Adipocyte (in vitro differentiated cells): ENCODE data around the gene GALNT14.
A peak's percentile ranks its signal among the peaks of the same experiment; 100 is the strongest.

ENCODE experiments used
- DNase-seq: peaks from one replicate; pipeline ENCODE4 v3.0.0-alpha.2; 2015; ENCODE audit warnings: low read depth
- H3K27me3 ChIP-seq: replicated peaks from 2 replicates; pipeline ENCODE4 v1.7.0; 2013; ENCODE audit warnings: mild to moderate bottlenecking, low read length, moderate library complexity; ENCODE audit not compliant: control insufficient read depth, insufficient read depth
- H3K36me3 ChIP-seq: 2 replicates; pipeline ENCODE4 v1.7.0; 2013; ENCODE audit warnings: low read length, mild to moderate bottlenecking, moderate library complexity; ENCODE audit not compliant: control insufficient read depth, insufficient read depth, severe bottlenecking
- H3K4me1 ChIP-seq: 2 replicates; pipeline ENCODE4 v1.7.0; 2013; ENCODE audit warnings: mild to moderate bottlenecking, low read length, moderate library complexity; ENCODE audit not compliant: control insufficient read depth, insufficient read depth
- H3K4me3 ChIP-seq: 2 replicates; pipeline ENCODE4 v1.7.0; 2013; ENCODE audit warnings: mild to moderate bottlenecking, low read length, moderate library complexity
- H3K9ac ChIP-seq: 2 replicates; pipeline ENCODE4 v1.7.0; 2013; ENCODE audit warnings: mild to moderate bottlenecking, low read length, moderate library complexity
- H3K9me3 ChIP-seq: 2 replicates; pipeline ENCODE4 v1.7.0; 2013; ENCODE audit warnings: mild to moderate bottlenecking, low read length, moderate library complexity; ENCODE audit not compliant: control insufficient read depth

The GALNT14 gene

GRCh38 chr2:31053929-31054782 is 84.1 kb downstream of the GALNT14 start:
- no peaks in the 10 kb centered on the region for H3K36me3 ChIP-seq
- H3K9ac ChIP-seq, result no peak overlapping the region
- H3K27me3 ChIP-seq, result peaks cover 8% of the 10 kb centered on the region
- no peak for DNase-seq
- H3K4me3 ChIP-seq, result no peak overlapping the region
- no peaks in the 10 kb centered on the region for H3K9me3 ChIP-seq
- H3K4me1 ChIP-seq, result no peaks in the 10 kb centered on the region

GRCh38 chr2:31052284-31052683 is 86.0 kb downstream of the GALNT14 start:
- DNase-seq, result no peak
- Histone ChIP-seq H3K27me3 (peaks cover 12% of the 10 kb centered on the region), H3K4me3 (no peak overlapping the region), H3K4me1 (no peaks in the 10 kb centered on the region), H3K9ac (no peak overlapping the region), H3K36me3 (no peaks in the 10 kb centered on the region), H3K9me3 (no peaks in the 10 kb centered on the region)

GRCh38 chr2:31051258-31052140 is 86.7 kb downstream of the GALNT14 start:
- no peak for DNase-seq
- no peak overlapping the region for H3K9ac ChIP-seq
- H3K4me1 ChIP-seq, result no peaks in the 10 kb centered on the region
- peaks cover 12% of the 10 kb centered on the region for H3K27me3 ChIP-seq
- no peaks in the 10 kb centered on the region for H3K36me3 ChIP-seq
- no peaks in the 10 kb centered on the region for H3K9me3 ChIP-seq
- no peak overlapping the region for H3K4me3 ChIP-seq

- DNase-seq, result no peak
- H3K4me1 ChIP-seq, result no peaks in the 10 kb centered on the region
- H3K27me3 ChIP-seq, result peaks cover 12% of the 10 kb centered on the region
- no peaks in the 10 kb centered on the region for H3K9me3 ChIP-seq
- H3K36me3 ChIP-seq, result no peaks in the 10 kb centered on the region
- no peak overlapping the region for H3K9ac ChIP-seq
- no peak overlapping the region for H3K4me3 ChIP-seq
Observed at GRCh38 chr2:31049916-31050588, 88.2 kb downstream of the GALNT14 start.

- Histone ChIP-seq H3K4me3 (no peak overlapping the region), H3K4me1 (no peaks in the 10 kb centered on the region), H3K27me3 (peaks cover 12% of the 10 kb centered on the region), H3K36me3 (no peaks in the 10 kb centered on the region), H3K9me3 (no peaks in the 10 kb centered on the region), H3K9ac (no peak overlapping the region)
- DNase-seq, result no peak
Observed at GRCh38 chr2:31049264-31049663, 89.0 kb downstream of the GALNT14 start.

GRCh38 chr2:31047599-31047998 is 90.6 kb downstream of the GALNT14 start:
- DNase-seq, result no peak
- peaks cover 9% of the 10 kb centered on the region for H3K27me3 ChIP-seq
- no peak overlapping the region for H3K4me3 ChIP-seq
- no peak overlapping the region for H3K9ac ChIP-seq
- H3K9me3 ChIP-seq, result no peaks in the 10 kb centered on the region
- H3K4me1 ChIP-seq, result no peaks in the 10 kb centered on the region
- no peaks in the 10 kb centered on the region for H3K36me3 ChIP-seq

- H3K36me3 ChIP-seq, result no peaks in the 10 kb centered on the region
- no peak overlapping the region for H3K4me3 ChIP-seq
- H3K27me3 ChIP-seq, result peaks cover 6% of the 10 kb centered on the region
- DNase-seq, result no peak
- no peaks in the 10 kb centered on the region for H3K4me1 ChIP-seq
- H3K9ac ChIP-seq, result no peak overlapping the region
- peaks cover 22% of the 10 kb centered on the region for H3K9me3 ChIP-seq
Observed at GRCh38 chr2:31038385-31038784, 99.9 kb downstream of the GALNT14 start.

- no peak overlapping the region for H3K9ac ChIP-seq
- DNase-seq, result no peak
- peaks cover 22% of the 10 kb centered on the region for H3K9me3 ChIP-seq
- H3K4me3 ChIP-seq, result no peak overlapping the region
- H3K4me1 ChIP-seq, result no peaks in the 10 kb centered on the region
- peaks cover 6% of the 10 kb centered on the region for H3K27me3 ChIP-seq
- H3K36me3 ChIP-seq, result no peaks in the 10 kb centered on the region
Observed at GRCh38 chr2:31037058-31037457, 101.2 kb downstream of the GALNT14 start.

- Histone ChIP-seq H3K4me1 (no peaks in the 10 kb centered on the region), H3K9ac (no peak overlapping the region), H3K4me3 (no peak overlapping the region), H3K27me3 (no peaks in the 10 kb centered on the region), H3K36me3 (no peaks in the 10 kb centered on the region), H3K9me3 (peaks cover 33% of the 10 kb centered on the region)
- DNase-seq, result no peak
Observed at GRCh38 chr2:31033032-31033431, 105.2 kb downstream of the GALNT14 start.

- peak; percentile 3 for DNase-seq
- Histone ChIP-seq H3K36me3 (no peaks in the 10 kb centered on the region), H3K9ac (no peak overlapping the region), H3K4me3 (no peak overlapping the region), H3K9me3 (peaks cover 30% of the 10 kb centered on the region), H3K4me1 (no peaks in the 10 kb centered on the region), H3K27me3 (no peaks in the 10 kb centered on the region)
Observed at GRCh38 chr2:31032475-31032874, 105.8 kb downstream of the GALNT14 start.

- Histone ChIP-seq H3K4me3 (no peak overlapping the region), H3K4me1 (no peaks in the 10 kb centered on the region), H3K9me3 (peaks cover 18% of the 10 kb centered on the region), H3K9ac (no peak overlapping the region), H3K27me3 (no peaks in the 10 kb centered on the region), H3K36me3 (no peaks in the 10 kb centered on the region)
- no peak for DNase-seq
Observed at GRCh38 chr2:31031132-31031706, 107.0 kb downstream of the GALNT14 start.
